OCI-M2 (cell line): ENCODE data around the gene DNAJC17.

ENCODE experiments used
- DNase-seq: peaks from one replicate; lab custom pipeline; 2025; ENCODE audit not compliant: unreplicated experiment; lab: John Stamatoyannopoulos, UW

Gene DNAJC17

GRCh38 chr15:40743921-40744814 is 63.1 kb downstream of the DNAJC17 start:
- no peak for DNase-seq

GRCh38 chr15:40743485-40743901 is 63.8 kb downstream of the DNAJC17 start:
- no peak for DNase-seq

- DNase-seq: no peak
These were observed 67.4 kb downstream of the DNAJC17 start for GRCh38 chr15:40739854-40740253.

- no peak for DNase-seq
These were observed 68.2 kb downstream of the DNAJC17 start for GRCh38 chr15:40739047-40739446.

GRCh38 chr15:40737048-40737447 is 70.2 kb downstream of the DNAJC17 start:
- no peak for DNase-seq

GRCh38 chr15:40736575-40736974 is 70.7 kb downstream of the DNAJC17 start:
- no peak for DNase-seq

GRCh38 chr15:40731034-40731433 is 76.2 kb downstream of the DNAJC17 start:
- DNase-seq: no peak

GRCh38 chr15:40723919-40724318 is 83.4 kb downstream of the DNAJC17 start:
- DNase-seq: no peak

- no peak for DNase-seq
These were observed 84.3 kb downstream of the DNAJC17 start for GRCh38 chr15:40722934-40723333.

- no peak for DNase-seq
These were observed 84.9 kb downstream of the DNAJC17 start for GRCh38 chr15:40722354-40722753.

GRCh38 chr15:40721701-40722100 is 85.6 kb downstream of the DNAJC17 start:
- DNase-seq: no peak

- DNase-seq: no peak
These were observed 91.1 kb downstream of the DNAJC17 start for GRCh38 chr15:40716165-40716564.
